ENCODE measurements around the gene HSPA1A. TPM values are rescaled to one million over a fixed set of nuclear protein-coding genes. Genes with fewer than 3 reads are reported as not detected.

The HSPA1A gene
- total and polyA plus RNA-seq, 5 donors: 167 to 328 (median 286) TPM

Other genes with a start within 250 kb of the HSPA1A start
Only the 30 nearest of the 40 such genes appear.
- gene BAG6, start 162.9 kb upstream of the HSPA1A start, total RNA-seq: 100 to 1,000 TPM; 230 to 260 (median 256) TPM
- 226 TPM for gene BAG6, start 162.9 kb upstream of the HSPA1A start, polyA plus RNA-seq
- gene APOM, start 159.6 kb upstream of the HSPA1A start, total RNA-seq: 1 to 10 TPM in 2 of 4 donors, under 1 TPM in 2; 0.48 to 2.8 (median 1.4) TPM
- 3.9 TPM for gene APOM, start 159.6 kb upstream of the HSPA1A start, polyA plus RNA-seq
- gene C6orf47, start 154.8 kb upstream of the HSPA1A start, total RNA-seq: 10 to 100 TPM; 18.5 to 20.7 (median 20.1) TPM
- gene C6orf47, start 154.8 kb upstream of the HSPA1A start, polyA plus RNA-seq: 21.2 TPM
- 10 to 100 TPM; 16.8 to 23.9 (median 20.0) TPM for gene GPANK1, start 150.5 kb upstream of the HSPA1A start, total RNA-seq
- gene GPANK1, start 150.5 kb upstream of the HSPA1A start, polyA plus RNA-seq: 24.6 TPM
- gene CSNK2B, start 149.5 kb upstream of the HSPA1A start, total RNA-seq: 100 to 1,000 TPM; 110 to 123 (median 116) TPM
- 158 TPM for gene CSNK2B, start 149.5 kb upstream of the HSPA1A start, polyA plus RNA-seq
- gene LY6G5B, start 145.6 kb upstream of the HSPA1A start, total RNA-seq: 1 to 10 TPM; 4.0 to 8.7 (median 5.9) TPM
- 4.6 TPM for gene LY6G5B, start 145.6 kb upstream of the HSPA1A start, polyA plus RNA-seq
- gene LY6G5C, start 134.5 kb upstream of the HSPA1A start, total RNA-seq: 1 to 10 TPM; 2.1 to 3.8 (median 2.3) TPM
- gene LY6G5C, start 134.5 kb upstream of the HSPA1A start, polyA plus RNA-seq: 5.0 TPM
- 10 to 100 TPM; 28.4 to 37.0 (median 31.7) TPM for gene ABHD16A, start 112.2 kb upstream of the HSPA1A start, total RNA-seq
- 28.1 TPM for gene ABHD16A, start 112.2 kb upstream of the HSPA1A start, polyA plus RNA-seq
- gene LY6G6F, start 108.7 kb upstream of the HSPA1A start, total RNA-seq: not detected
- gene LY6G6F, start 108.7 kb upstream of the HSPA1A start, polyA plus RNA-seq: not detected
- not detected for gene LY6G6D, start 100.2 kb upstream of the HSPA1A start, total RNA-seq
- gene LY6G6D, start 100.2 kb upstream of the HSPA1A start, polyA plus RNA-seq: not detected
- not detected for gene LY6G6C, start 93.8 kb upstream of the HSPA1A start, total RNA-seq
- gene LY6G6C, start 93.8 kb upstream of the HSPA1A start, polyA plus RNA-seq: 0.18 TPM
- gene MPIG6B, start 92.2 kb upstream of the HSPA1A start, total RNA-seq: under 1 TPM in 3 of 4 donors, not detected in 1; 0.31 to 0.37 (median 0.35) TPM
- 0.20 TPM for gene MPIG6B, start 92.2 kb upstream of the HSPA1A start, polyA plus RNA-seq
- 10 to 100 TPM; 42.4 to 55.6 (median 49.3) TPM for gene DDAH2, start 86.2 kb upstream of the HSPA1A start, total RNA-seq
- gene DDAH2, start 86.2 kb upstream of the HSPA1A start, polyA plus RNA-seq: 57.4 TPM
- 100 to 1,000 TPM in 3 of 4 donors, 10 to 100 TPM in 1; 99.4 to 153 (median 116) TPM for gene CLIC1, start 79.0 kb upstream of the HSPA1A start, total RNA-seq
- 116 TPM for gene CLIC1, start 79.0 kb upstream of the HSPA1A start, polyA plus RNA-seq
- gene MSH5, start 75.5 kb upstream of the HSPA1A start, total RNA-seq: 1 to 10 TPM; 2.6 to 3.2 (median 3.0) TPM
- 1.8 TPM for gene MSH5, start 75.5 kb upstream of the HSPA1A start, polyA plus RNA-seq
- gene SAPCD1, start 52.9 kb upstream of the HSPA1A start, total RNA-seq: under 1 TPM in 1 of 4 donors, not detected in 3; 0.50 TPM
- gene SAPCD1, start 52.9 kb upstream of the HSPA1A start, polyA plus RNA-seq: 0.25 TPM
- 10 to 100 TPM in 1 of 4 donors, 1 to 10 TPM in 3; 3.4 to 12.8 (median 8.2) TPM for gene VWA7, start 38.2 kb upstream of the HSPA1A start, total RNA-seq
- 3.2 TPM for gene VWA7, start 38.2 kb upstream of the HSPA1A start, polyA plus RNA-seq
- gene VARS1, start 19.8 kb upstream of the HSPA1A start, total RNA-seq: 10 to 100 TPM; 21.7 to 30.6 (median 26.9) TPM
- gene VARS1, start 19.8 kb upstream of the HSPA1A start, polyA plus RNA-seq: 14.8 TPM
- gene LSM2, start 8.6 kb upstream of the HSPA1A start, total RNA-seq: 10 to 100 TPM; 22.8 to 27.3 (median 23.8) TPM
- 27.0 TPM for gene LSM2, start 8.6 kb upstream of the HSPA1A start, polyA plus RNA-seq
- 1 to 10 TPM; 1.6 to 2.8 (median 2.2) TPM for gene HSPA1L, start 260 bp upstream of the HSPA1A start, total RNA-seq
- 2.0 TPM for gene HSPA1L, start 260 bp upstream of the HSPA1A start, polyA plus RNA-seq
- gene HSPA1B, start 12.2 kb downstream of the HSPA1A start, total RNA-seq: 100 to 1,000 TPM; 110 to 299 (median 197) TPM
- 114 TPM for gene HSPA1B, start 12.2 kb downstream of the HSPA1A start, polyA plus RNA-seq
- 10 to 100 TPM; 18.5 to 28.2 (median 22.7) TPM for gene NEU1, start 47.3 kb downstream of the HSPA1A start, total RNA-seq
- 26.0 TPM for gene NEU1, start 47.3 kb downstream of the HSPA1A start, polyA plus RNA-seq
- not detected for gene SLC44A4, start 63.5 kb downstream of the HSPA1A start, total RNA-seq
- 0.05 TPM for gene SLC44A4, start 63.5 kb downstream of the HSPA1A start, polyA plus RNA-seq
- 10 to 100 TPM; 13.5 to 24.0 (median 20.0) TPM for gene EHMT2, start 82.2 kb downstream of the HSPA1A start, total RNA-seq
- 15.7 TPM for gene EHMT2, start 82.2 kb downstream of the HSPA1A start, polyA plus RNA-seq
- gene ZBTB12, start 86.5 kb downstream of the HSPA1A start, total RNA-seq: 1 to 10 TPM; 1.6 to 5.0 (median 3.4) TPM
- 2.4 TPM for gene ZBTB12, start 86.5 kb downstream of the HSPA1A start, polyA plus RNA-seq
- gene C2, start 112.2 kb downstream of the HSPA1A start, total RNA-seq: 10 to 100 TPM; 10.9 to 19.8 (median 12.0) TPM
- 3.0 TPM for gene C2, start 112.2 kb downstream of the HSPA1A start, polyA plus RNA-seq
- gene CFB, start 130.6 kb downstream of the HSPA1A start, total RNA-seq: 10 to 100 TPM; 14.2 to 34.2 (median 24.2) TPM
- gene CFB, start 130.6 kb downstream of the HSPA1A start, polyA plus RNA-seq: 10.4 TPM
- 10 to 100 TPM; 49.2 to 53.1 (median 50.9) TPM for gene NELFE, start 143.4 kb downstream of the HSPA1A start, total RNA-seq
- 45.8 TPM for gene NELFE, start 143.4 kb downstream of the HSPA1A start, polyA plus RNA-seq
- 10 to 100 TPM; 36.5 to 43.1 (median 37.0) TPM for gene SKIC2, start 143.6 kb downstream of the HSPA1A start, total RNA-seq
- gene SKIC2, start 143.6 kb downstream of the HSPA1A start, polyA plus RNA-seq: 28.9 TPM
- 10 to 100 TPM; 12.0 to 17.2 (median 16.1) TPM for gene DXO, start 156.6 kb downstream of the HSPA1A start, total RNA-seq
- 16.9 TPM for gene DXO, start 156.6 kb downstream of the HSPA1A start, polyA plus RNA-seq

Data from right cardiac atrium (tissue), 5 donors.